Mesothelial cell of epicardium (in vitro differentiated cells): Measurements from ENCODE around the gene HACE1. TPM values are rescaled to one million over a fixed set of nuclear protein-coding genes. Genes with fewer than 3 reads are reported as not detected.
"Not testable (repeated sequence)": the region's sequence is repeated elsewhere in the genome, so short reads cannot be mapped to it uniquely, and the experiment has no call there.

Source experiments
- DNase-seq, 2 experiments: peaks; one replicate each; pipeline ENCODE4 v3.0.0; 2021; ENCODE audit warnings: low spot score in 2 of 2; ENCODE audit not compliant: unreplicated experiment in 2 of 2
- H3K27ac Mint-ChIP-seq: 2 replicates; pipeline ENCODE4 v1.8.0; 2021; ENCODE audit warnings: mixed read lengths
- H3K27me3 Mint-ChIP-seq: 2 replicates; pipeline ENCODE4 v1.8.0; 2021; ENCODE audit warnings: low read depth, mixed read lengths
- H3K36me3 Mint-ChIP-seq: 2 replicates; pipeline ENCODE4 v1.8.0; 2021; ENCODE audit warnings: mixed read lengths
- H3K4me1 Mint-ChIP-seq: 2 replicates; pipeline ENCODE4 v1.8.0; 2021; ENCODE audit warnings: mixed read lengths
- H3K4me3 Mint-ChIP-seq: 2 replicates; pipeline ENCODE4 v1.8.0; 2021; ENCODE audit warnings: mild to moderate bottlenecking, moderate library complexity, mixed read lengths
- H3K9me3 Mint-ChIP-seq: 2 replicates; pipeline ENCODE4 v1.8.0; 2021; ENCODE audit warnings: mixed read lengths
- CTCF ChIP-seq: fragments of 200-600 bp; sonication (generic); IDR thresholded peaks from one replicate; pipeline ENCODE4 v1.5.0; 2021; ENCODE audit warnings: antibody characterized with exemption; ENCODE audit not compliant: unreplicated experiment
- total RNA-seq: library from RNA; stranded (reverse); gene quantifications from 3 replicates; pipeline ENCODE4 v1.2.1, GENCODE V29; 2021

The HACE1 gene
- total RNA-seq, 1 donor from 2014 or later: 25.9 TPM

- no peaks in the 10 kb centered on the region for H3K27me3 Mint-ChIP-seq
- H3K27ac Mint-ChIP-seq: no peak overlapping the region
- no peak overlapping the region for H3K4me3 Mint-ChIP-seq
- no peaks in the 10 kb centered on the region for H3K4me1 Mint-ChIP-seq
- DNase-seq: no peak
- H3K9me3 Mint-ChIP-seq: peaks cover 26% of the 10 kb centered on the region
- TF ChIP-seq CTCF: no peak
- peaks cover 47% of the 10 kb centered on the region for H3K36me3 Mint-ChIP-seq
Measured at GRCh38 chr6:104816125-104816524, 43.6 kb downstream of the HACE1 start.

- Mint-ChIP-seq H3K9me3 (peaks cover 16% of the 10 kb centered on the region), H3K27me3 (no peaks in the 10 kb centered on the region), H3K4me1 (no peaks in the 10 kb centered on the region), H3K27ac (no peak overlapping the region), H3K4me3 (no peak overlapping the region), H3K36me3 (peaks cover 37% of the 10 kb centered on the region)
- DNase-seq: no peak
- no peak for TF ChIP-seq CTCF
Measured at GRCh38 chr6:104814743-104815142, 45.0 kb downstream of the HACE1 start.

- Mint-ChIP-seq H3K4me1 (no peaks in the 10 kb centered on the region), H3K9me3 (peaks cover 8% of the 10 kb centered on the region), H3K27ac (no peak overlapping the region), H3K36me3 (peaks cover 28% of the 10 kb centered on the region), H3K27me3 (no peaks in the 10 kb centered on the region), H3K4me3 (no peak overlapping the region)
- DNase-seq: no peak
- no peak for TF ChIP-seq CTCF
Measured at GRCh38 chr6:104813552-104813951, 46.2 kb downstream of the HACE1 start.

GRCh38 chr6:104809116-104809515, 50.6 kb downstream of the HACE1 start:
- no peak for DNase-seq
- Mint-ChIP-seq H3K27ac (no peak overlapping the region), H3K27me3 (no peaks in the 10 kb centered on the region), H3K4me3 (no peak overlapping the region), H3K36me3 (peaks cover 33% of the 10 kb centered on the region), H3K4me1 (no peaks in the 10 kb centered on the region), H3K9me3 (peaks cover 12% of the 10 kb centered on the region)
- no peak for TF ChIP-seq CTCF

- DNase-seq, H3K4me1 Mint-ChIP-seq, H3K27ac Mint-ChIP-seq, H3K4me3 Mint-ChIP-seq, H3K27me3 Mint-ChIP-seq: not testable (repeated sequence)
- H3K9me3 Mint-ChIP-seq: peaks cover 40% of the 10 kb centered on the region
- peaks cover 56% of the 10 kb centered on the region for H3K36me3 Mint-ChIP-seq
Measured at GRCh38 chr6:104805335-104805734, 54.4 kb downstream of the HACE1 start.

- no peak overlapping the region for H3K27ac Mint-ChIP-seq
- no peak overlapping the region for H3K4me3 Mint-ChIP-seq
- no peaks in the 10 kb centered on the region for H3K27me3 Mint-ChIP-seq
- H3K4me1 Mint-ChIP-seq: peaks cover 3% of the 10 kb centered on the region
- H3K36me3 Mint-ChIP-seq: peaks cover 44% of the 10 kb centered on the region
- no peak for DNase-seq
- no peak for TF ChIP-seq CTCF
- H3K9me3 Mint-ChIP-seq: peaks cover 32% of the 10 kb centered on the region
Measured at GRCh38 chr6:104799134-104799657, 60.5 kb downstream of the HACE1 start.
